NCI-H2029 (cell line): ENCODE measurements around the gene EHD1.
"Not testable (repeated sequence)": the region's sequence is repeated elsewhere in the genome, so short reads cannot be mapped to it uniquely, and the experiment has no call there.

Source experiments
- DNase-seq: peaks from one replicate; lab custom pipeline; 2025; lab: John Stamatoyannopoulos, UW

Gene EHD1

DNA sequence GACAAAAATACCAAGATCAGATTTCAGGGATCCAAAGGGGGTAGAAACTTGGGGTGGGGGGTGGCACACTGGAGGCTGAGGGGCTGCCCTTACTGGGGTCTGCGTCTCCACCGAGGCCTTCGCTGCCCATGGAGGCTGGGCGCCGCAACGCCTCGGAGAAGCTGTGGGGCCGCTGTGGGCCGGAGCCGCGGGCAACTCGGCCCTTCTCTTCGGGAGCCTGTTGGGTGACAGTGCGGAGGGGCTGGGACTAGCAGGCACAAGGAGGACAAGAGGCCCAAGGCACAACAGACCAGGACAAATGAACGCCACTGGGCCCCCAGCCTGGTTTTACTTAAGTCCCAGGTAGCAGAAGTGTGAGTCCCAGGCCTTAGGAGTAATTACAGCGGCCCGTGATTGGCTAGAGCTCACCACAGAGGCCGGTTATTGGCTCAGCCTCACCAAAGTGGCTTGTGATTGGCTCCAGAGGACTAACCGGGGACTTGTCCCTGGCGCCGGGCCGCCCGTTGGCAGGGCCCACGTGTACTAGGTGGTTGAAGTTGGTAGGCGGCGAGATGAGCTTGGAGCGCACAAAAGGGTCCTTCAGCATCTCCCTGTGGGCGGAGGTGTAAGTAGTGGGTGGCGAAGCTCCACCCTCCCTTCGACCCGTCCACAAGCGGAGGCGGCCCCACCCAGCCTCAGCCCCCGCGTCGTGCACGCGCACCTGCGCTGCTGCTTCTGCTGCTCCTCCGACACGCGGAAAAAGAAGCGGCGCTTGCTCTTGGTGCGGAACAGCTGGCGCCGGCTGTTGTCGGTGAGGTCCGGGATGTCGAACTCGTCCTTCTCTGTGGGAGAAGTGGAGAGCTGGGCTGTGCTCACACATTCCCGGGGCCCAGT is 51.6 kb downstream of the EHD1 start:
- no peak for DNase-seq

- peak; percentile 16 for DNase-seq
These were observed 52.4 kb downstream of the EHD1 start for GRCh38 chr11:64826062-64826461.

- DNase-seq = no peak
These were observed 54.8 kb downstream of the EHD1 start for GRCh38 chr11:64823568-64824119.

GRCh38 chr11:64817476-64817875 is 60.9 kb downstream of the EHD1 start:
- no peak for DNase-seq

- DNase-seq = not testable (repeated sequence)
These were observed 63.0 kb downstream of the EHD1 start for GRCh38 chr11:64815433-64815832.

DNA sequence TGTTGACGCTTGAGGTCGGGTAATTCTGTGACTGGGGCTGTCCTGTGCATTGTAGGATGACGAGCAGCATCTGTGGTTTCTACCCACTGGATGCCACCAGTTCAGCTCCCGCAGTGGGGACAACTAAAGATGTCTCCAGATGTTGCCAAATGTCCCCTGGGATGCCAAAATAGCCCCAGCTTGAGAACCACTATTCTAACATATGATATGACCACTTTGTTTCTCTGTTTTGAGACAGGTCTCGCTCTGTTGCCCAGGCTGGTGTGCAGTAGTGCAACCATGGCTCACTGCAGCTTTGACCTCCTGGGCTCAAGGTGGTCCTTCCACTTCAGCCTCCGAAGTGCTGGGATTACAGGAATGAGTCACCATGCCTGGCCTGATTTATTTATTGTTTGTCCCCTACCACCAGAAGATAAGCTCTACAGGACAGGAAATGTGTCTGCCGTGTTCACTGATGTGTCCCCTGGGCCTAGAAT is 63.7 kb downstream of the EHD1 start:
- DNase-seq = no peak

DNA sequence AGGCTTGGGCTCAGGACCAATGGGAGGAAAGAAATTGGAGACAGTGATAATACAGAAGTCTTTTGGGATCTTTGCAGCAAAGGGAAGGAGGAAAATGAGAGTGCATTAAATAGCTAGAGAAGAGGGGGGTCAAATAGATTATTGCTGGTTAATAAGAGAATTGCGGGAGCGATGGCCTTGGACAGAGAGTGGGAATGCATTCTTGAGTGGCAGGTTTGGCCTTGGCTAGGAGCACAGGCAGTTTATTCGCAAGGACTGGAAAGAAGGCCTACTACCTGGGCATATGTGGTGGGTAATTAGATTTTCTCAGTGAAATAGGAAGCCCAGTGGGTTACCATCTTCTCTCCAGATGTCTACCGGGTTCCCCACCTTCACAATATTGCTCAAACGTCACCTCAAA is 64.6 kb downstream of the EHD1 start:
- DNase-seq = no peak

GRCh38 chr11:64810891-64811272 is 67.5 kb downstream of the EHD1 start:
- peak; percentile 77 for DNase-seq

GRCh38 chr11:64810271-64810890 is 68.0 kb downstream of the EHD1 start, which contains the start of gene MEN1:
MEN1 (minus strand) TSS chr11:64810551; CDS start chr11:64810109, 442 bp downstream.
- DNase-seq = peak; percentile 97

- peak; percentile 43 for DNase-seq
These were observed 68.6 kb downstream of the EHD1 start for GRCh38 chr11:64809781-64810241.

DNA sequence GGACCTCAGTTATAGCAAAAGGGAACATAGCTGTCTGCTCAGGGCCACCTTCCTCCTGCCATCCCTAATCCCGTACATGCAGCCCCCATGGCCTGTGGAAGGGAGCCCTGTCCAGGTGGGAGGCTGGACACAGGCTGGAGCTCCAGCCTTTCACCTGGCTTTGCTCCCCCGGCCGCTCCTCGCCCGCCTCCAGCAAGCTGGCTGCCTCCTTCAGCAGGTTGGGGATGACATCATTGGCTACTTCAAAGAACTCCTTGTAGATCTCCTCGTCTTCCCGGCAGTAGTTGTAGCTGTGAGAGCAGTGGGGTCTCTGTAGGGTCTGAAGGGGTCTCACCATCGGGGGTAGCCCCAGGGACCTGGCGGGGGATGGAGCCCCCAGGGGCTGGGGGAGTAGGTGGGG is 72.9 kb downstream of the EHD1 start:
- no peak for DNase-seq

DNA sequence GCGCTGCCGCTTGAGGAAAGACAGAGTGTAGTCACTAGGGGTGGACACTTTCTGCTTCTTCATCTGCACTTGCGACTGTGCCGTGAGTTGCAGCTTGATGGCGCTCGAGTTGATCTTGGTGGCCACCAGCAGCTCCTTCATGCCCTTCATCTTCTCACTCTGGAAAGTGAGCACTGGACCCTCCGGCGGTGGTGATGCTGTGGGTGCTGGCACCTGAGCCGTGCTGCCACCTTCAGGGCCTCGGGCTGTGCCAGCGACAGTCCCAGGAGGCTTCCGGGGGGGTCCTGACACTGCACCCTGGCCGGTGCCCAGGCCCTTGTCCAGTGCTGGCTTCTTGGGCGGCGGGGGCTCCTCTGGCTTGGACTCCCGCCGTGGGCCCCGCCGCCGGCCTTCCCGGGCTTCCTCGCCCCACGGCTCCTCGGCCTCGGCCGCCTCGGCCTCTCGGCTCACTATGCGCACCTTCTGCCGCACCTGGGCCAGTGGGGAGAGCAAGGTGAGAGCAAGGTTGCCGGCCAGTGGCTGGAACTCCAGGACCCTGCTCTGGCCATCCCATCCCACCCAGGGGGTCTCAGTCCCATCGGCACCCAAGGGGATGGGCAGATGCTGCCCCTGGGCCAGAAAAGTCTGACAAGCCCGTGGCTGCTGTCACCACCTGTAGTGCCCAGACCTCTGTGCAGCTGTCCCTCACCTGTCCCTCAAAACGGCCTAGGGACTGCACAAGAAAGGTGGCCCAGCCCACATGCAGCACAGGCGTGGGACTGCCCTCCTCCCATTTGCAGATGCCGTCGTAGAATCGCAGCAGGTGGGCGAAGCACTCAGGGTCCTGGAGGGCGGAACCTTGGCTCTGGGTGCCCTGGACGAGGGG is 73.8 kb downstream of the EHD1 start:
- no peak for DNase-seq

DNA sequence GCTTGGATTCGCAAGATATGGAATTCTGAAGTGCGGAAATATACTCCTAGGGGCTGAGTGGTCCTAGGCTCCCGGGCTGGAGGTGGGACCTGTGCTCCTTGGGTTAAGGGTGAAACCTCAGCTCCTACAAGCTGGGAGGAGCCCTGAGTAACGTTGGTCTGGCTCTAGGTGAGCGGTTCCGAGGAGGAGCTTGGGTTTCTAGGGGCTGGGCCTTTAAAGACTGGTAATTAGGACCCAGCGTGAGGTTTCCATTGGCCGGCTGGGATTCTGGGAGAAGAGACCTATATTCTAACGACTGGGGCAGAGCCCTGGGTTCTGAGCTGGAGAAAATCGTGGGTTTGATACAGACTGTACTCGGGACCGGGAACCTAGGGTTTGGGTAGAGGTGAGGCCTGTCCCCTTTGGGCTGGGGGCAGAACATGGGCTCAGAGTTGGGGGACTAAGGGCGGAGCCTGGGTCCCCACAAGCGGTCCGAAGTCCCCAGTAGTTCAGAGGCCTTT is 74.5 kb downstream of the EHD1 start:
- no peak for DNase-seq

DNA sequence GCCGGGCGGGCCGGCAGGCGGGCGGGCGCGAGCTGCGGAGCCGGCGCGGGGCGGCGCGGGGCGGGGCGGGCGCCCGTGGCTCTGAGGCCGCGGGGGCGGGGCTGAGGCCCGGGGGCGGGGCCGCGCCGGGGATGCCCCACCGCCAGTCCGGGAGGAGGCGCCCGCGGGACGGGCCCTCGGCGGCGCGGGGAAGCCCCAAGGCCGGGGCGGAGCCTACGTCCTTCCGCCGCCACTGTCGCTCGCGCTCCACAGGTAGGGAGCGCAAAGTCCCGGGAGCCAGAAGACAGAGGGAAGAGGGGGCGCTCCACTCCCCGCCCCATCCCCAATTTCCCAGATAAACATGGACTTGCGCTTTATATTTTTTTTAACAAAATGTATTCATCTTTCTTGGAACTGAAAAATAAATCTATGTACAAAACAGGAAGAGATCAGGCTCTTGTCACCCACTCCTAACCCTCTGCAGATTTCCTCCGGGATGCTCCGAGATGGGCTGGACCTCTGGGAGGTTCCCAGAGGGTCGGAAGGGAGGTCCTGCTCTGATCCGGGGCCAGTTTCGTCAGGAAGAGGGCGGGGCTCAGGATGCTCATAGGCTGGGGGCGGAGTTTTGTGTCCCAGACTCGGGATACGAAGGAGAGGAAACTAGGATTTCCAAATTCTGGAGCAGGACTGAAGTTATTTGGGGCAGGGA is 75.1 kb downstream of the EHD1 start, which contains the start of gene MAP4K2:
MAP4K2 (minus strand) TSS at position 57 of the 688 bp plus-strand sequence. CDS start 65 bp downstream, outside the sequence.
- peak; percentile 82 for DNase-seq

- DNase-seq = no peak
These were observed 75.9 kb downstream of the EHD1 start for GRCh38 chr11:64802370-64803157.
